ENCODE measurements around the gene NECTIN1.

The NECTIN1 gene

DNA sequence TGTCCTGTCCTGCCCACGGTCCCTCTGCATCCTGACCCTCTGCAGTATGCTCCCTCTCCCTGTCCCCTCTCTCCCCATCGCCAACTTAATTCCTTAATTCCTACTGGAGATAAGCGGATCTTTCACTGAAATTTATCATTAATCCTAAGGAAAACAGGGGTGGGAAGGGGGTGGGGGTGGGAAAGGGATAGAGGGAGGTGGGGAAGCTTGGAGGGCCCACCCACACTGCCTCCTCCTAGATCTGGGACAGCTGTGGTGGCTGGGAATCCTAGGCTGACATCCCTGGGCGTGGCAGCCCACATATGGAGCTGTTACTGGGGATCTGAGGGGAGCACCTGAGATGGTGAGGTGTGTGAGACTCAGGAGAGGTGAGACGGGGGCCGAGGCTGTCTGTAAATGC lies 14.4 kb downstream of the NECTIN1 start:
- TF ChIP-seq FOXP2 (optimal IDR thresholded peaks at IDR 0.05; ENCODE audit: control extremely low read depth, extremely low read length, insufficient read depth) = no peak
- TF ChIP-seq EZH2 (IDR thresholded peaks at IDR 0.05) = no peak
- TF ChIP-seq POLR2AphosphoS5 (IDR thresholded peaks at IDR 0.05; ENCODE audit: borderline replicate concordance, low read depth, low read length) = no peak

DNA sequence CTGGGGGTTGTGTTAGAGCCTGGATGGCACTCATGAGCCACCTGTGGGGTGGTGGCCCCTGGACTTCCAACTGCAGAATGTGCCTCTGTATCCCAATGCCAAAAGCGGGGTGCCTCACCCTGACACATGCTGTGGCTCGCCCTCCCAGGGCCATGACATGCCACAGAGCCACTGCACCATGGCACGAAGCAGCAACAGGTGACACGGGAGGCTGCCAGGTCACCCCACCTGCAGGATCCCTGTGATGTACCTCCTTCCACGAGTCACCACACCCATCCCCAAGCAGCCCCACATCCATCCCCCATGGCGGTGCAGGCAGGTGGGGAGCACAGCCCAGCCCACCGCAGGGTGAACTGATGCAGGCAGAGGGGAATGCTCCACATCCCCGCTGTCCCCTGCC lies 14.8 kb downstream of the NECTIN1 start:
- Histone ChIP-seq H3K9ac (ENCODE audit: insufficient read length) (no peak overlapping the region), H3K36me3 (ENCODE audit: insufficient read depth, low read length) (no peaks in the 10 kb centered on the region), H3K9me3 (ENCODE audit: low read depth, low read length) (no peaks in the 10 kb centered on the region), H3K4me3 (no peak overlapping the region), H3K27ac (no peak overlapping the region)
- TF ChIP-seq EZH2 (IDR thresholded peaks at IDR 0.05) (no peak), FOXP2 (optimal IDR thresholded peaks at IDR 0.05; ENCODE audit: control extremely low read depth, extremely low read length, insufficient read depth) (no peak), POLR2AphosphoS5 (IDR thresholded peaks at IDR 0.05; ENCODE audit: borderline replicate concordance, low read depth, low read length) (no peak)
- DNase-seq (ENCODE audit: low read depth, low spot score) = no peak

More for the DNA sequence above, 14.4 kb downstream of the NECTIN1 start:
- H3K36me3 ChIP-seq (ENCODE audit: insufficient read depth, low read length) = no peaks in the 10 kb centered on the region
- DNase-seq (ENCODE audit: low read depth, low spot score) = no peak
- H3K4me3 ChIP-seq = no peak overlapping the region
- H3K9me3 ChIP-seq (ENCODE audit: low read depth, low read length) = no peaks in the 10 kb centered on the region
- H3K9ac ChIP-seq (ENCODE audit: insufficient read length) = no peak overlapping the region
- no peak overlapping the region for H3K27ac ChIP-seq

GRCh38 chr11:119713359-119714040 lies 15.5 kb downstream of the NECTIN1 start:
- Histone ChIP-seq H3K36me3 (ENCODE audit: insufficient read depth, low read length) (no peaks in the 10 kb centered on the region), H3K4me3 (no peak overlapping the region), H3K9me3 (ENCODE audit: low read depth, low read length) (no peaks in the 10 kb centered on the region), H3K27ac (no peak overlapping the region), H3K9ac (ENCODE audit: insufficient read length) (no peak overlapping the region)
- TF ChIP-seq EZH2 (IDR thresholded peaks at IDR 0.05) (no peak), FOXP2 (optimal IDR thresholded peaks at IDR 0.05; ENCODE audit: control extremely low read depth, extremely low read length, insufficient read depth) (no peak), POLR2AphosphoS5 (IDR thresholded peaks at IDR 0.05; ENCODE audit: borderline replicate concordance, low read depth, low read length) (no peak)
- DNase-seq (ENCODE audit: low read depth, low spot score) = no peak

DNA sequence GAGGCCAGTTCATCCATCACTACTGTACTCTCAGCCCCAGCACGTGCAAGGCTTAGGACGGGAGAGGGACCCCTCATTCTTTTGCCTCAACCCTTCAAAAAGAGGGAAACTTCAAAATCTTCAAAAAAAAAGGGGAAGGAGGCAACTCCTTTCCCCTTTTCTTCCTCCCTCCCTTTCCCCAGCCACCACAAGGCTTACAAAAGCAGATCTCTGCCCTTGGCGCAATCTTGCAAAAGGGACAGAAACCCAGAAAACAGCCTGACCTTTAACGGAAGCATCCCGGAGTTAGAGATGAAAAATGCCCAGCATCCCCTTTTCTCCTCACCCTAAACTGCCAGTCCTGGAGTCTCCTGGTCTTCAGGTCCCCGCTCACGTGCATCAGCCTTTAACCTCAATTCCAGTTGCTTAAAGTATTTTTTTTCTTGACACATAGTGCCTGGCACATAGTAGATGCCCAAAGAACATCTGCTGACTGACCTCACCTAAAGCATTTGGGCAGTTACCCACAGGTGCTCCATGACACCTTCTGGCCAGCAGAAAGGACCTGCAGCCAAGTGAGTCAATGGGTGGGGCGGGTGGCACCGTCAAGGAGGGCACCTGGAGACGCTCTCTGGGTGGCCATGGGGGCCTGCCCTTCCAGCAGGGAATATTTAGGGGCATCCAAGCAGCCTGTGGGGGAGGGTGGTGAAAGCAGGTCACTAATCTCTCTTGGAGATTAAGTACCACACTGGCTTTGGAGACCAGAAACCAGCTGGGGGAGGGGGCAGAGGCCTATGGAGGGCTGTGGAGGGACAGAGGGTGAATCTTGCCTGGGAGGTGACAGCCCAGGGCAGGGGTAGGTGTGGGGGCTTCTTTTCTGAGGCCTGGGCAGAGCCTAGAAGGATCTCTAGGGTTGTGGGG lies 16.3 kb downstream of the NECTIN1 start:
- no peak for DNase-seq (ENCODE audit: low read depth, low spot score)

DNA sequence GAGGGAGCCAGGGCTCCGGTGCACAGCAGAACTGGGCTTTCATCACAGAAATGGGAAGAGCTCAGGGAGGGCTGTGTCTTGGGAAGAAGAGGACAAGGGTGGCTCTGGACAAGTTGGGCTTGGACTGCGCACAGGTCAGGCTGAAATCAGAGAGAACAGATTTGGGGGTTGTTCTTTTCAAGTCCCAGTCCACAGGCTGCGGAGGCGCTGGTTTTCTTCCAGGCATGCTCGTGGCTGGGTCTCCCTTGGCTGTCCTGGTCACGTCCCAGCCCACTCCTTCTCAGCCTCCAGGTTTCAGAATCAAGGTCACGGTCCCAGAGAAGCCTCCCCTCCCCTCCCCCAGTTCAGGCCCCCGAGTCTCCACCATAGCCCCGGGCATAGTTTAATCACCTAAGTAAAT lies 17.0 kb downstream of the NECTIN1 start:
- Histone ChIP-seq H3K9me3 (ENCODE audit: low read depth, low read length) (no peaks in the 10 kb centered on the region), H3K9ac (ENCODE audit: insufficient read length) (no peak overlapping the region), H3K4me3 (no peak overlapping the region), H3K36me3 (ENCODE audit: insufficient read depth, low read length) (no peaks in the 10 kb centered on the region), H3K27ac (no peak overlapping the region)
- no peak for TF ChIP-seq POLR2AphosphoS5 (IDR thresholded peaks at IDR 0.05; ENCODE audit: borderline replicate concordance, low read depth, low read length)
- no peak for TF ChIP-seq FOXP2 (optimal IDR thresholded peaks at IDR 0.05; ENCODE audit: control extremely low read depth, extremely low read length, insufficient read depth)
- DNase-seq (ENCODE audit: low read depth, low spot score) = no peak

More for the DNA sequence above, 16.3 kb downstream of the NECTIN1 start:
- Histone ChIP-seq H3K9ac (ENCODE audit: insufficient read length) (no peak overlapping the region), H3K27ac (no peak overlapping the region), H3K36me3 (ENCODE audit: insufficient read depth, low read length) (no peaks in the 10 kb centered on the region), H3K4me3 (no peak overlapping the region), H3K9me3 (ENCODE audit: low read depth, low read length) (no peaks in the 10 kb centered on the region)
- no peak for TF ChIP-seq FOXP2 (optimal IDR thresholded peaks at IDR 0.05; ENCODE audit: control extremely low read depth, extremely low read length, insufficient read depth)
- no peak for TF ChIP-seq EZH2 (IDR thresholded peaks at IDR 0.05)
- no peak for TF ChIP-seq POLR2AphosphoS5 (IDR thresholded peaks at IDR 0.05; ENCODE audit: borderline replicate concordance, low read depth, low read length)

DNA sequence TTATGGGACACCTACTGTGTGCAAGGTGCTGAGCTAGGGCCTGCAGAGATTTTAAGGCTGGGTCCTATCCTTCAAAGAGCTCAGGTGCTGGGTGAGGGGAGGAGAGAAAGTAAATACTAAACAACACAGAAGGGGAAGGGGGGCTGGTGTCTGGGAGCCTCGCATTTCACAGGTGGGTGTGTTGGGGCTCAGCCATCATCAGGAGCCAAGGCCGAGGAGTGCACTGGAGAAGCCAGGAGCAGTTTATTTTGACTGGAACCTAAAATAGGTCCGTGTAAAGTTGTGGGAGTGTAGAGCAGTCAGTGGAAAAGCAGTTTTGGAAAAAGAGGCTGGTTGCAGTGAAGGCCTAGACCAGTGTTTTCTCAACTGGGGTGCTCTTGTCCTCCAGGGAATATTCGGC lies 17.5 kb downstream of the NECTIN1 start:
- H3K36me3 ChIP-seq (ENCODE audit: insufficient read depth, low read length) = no peaks in the 10 kb centered on the region
- H3K9ac ChIP-seq (ENCODE audit: insufficient read length) = no peak overlapping the region
- no peak overlapping the region for H3K27ac ChIP-seq
- H3K4me3 ChIP-seq = no peak overlapping the region
- DNase-seq (ENCODE audit: low read depth, low spot score) = no peak
- TF ChIP-seq EZH2 (IDR thresholded peaks at IDR 0.05) = no peak
- TF ChIP-seq POLR2AphosphoS5 (IDR thresholded peaks at IDR 0.05; ENCODE audit: borderline replicate concordance, low read depth, low read length) = no peak
- no peak for TF ChIP-seq FOXP2 (optimal IDR thresholded peaks at IDR 0.05; ENCODE audit: control extremely low read depth, extremely low read length, insufficient read depth)
- H3K9me3 ChIP-seq (ENCODE audit: low read depth, low read length) = no peaks in the 10 kb centered on the region

GRCh38 chr11:119710417-119710816 lies 18.6 kb downstream of the NECTIN1 start:
- no peak overlapping the region for H3K4me3 ChIP-seq
- no peak overlapping the region for H3K27ac ChIP-seq
- H3K36me3 ChIP-seq (ENCODE audit: insufficient read depth, low read length) = no peaks in the 10 kb centered on the region
- DNase-seq (ENCODE audit: low read depth, low spot score) = no peak
- no peaks in the 10 kb centered on the region for H3K9me3 ChIP-seq (ENCODE audit: low read depth, low read length)
- no peak for TF ChIP-seq EZH2 (IDR thresholded peaks at IDR 0.05)
- no peak for TF ChIP-seq FOXP2 (optimal IDR thresholded peaks at IDR 0.05; ENCODE audit: control extremely low read depth, extremely low read length, insufficient read depth)
- TF ChIP-seq POLR2AphosphoS5 (IDR thresholded peaks at IDR 0.05; ENCODE audit: borderline replicate concordance, low read depth, low read length) = no peak
- H3K9ac ChIP-seq (ENCODE audit: insufficient read length) = no peak overlapping the region

DNA sequence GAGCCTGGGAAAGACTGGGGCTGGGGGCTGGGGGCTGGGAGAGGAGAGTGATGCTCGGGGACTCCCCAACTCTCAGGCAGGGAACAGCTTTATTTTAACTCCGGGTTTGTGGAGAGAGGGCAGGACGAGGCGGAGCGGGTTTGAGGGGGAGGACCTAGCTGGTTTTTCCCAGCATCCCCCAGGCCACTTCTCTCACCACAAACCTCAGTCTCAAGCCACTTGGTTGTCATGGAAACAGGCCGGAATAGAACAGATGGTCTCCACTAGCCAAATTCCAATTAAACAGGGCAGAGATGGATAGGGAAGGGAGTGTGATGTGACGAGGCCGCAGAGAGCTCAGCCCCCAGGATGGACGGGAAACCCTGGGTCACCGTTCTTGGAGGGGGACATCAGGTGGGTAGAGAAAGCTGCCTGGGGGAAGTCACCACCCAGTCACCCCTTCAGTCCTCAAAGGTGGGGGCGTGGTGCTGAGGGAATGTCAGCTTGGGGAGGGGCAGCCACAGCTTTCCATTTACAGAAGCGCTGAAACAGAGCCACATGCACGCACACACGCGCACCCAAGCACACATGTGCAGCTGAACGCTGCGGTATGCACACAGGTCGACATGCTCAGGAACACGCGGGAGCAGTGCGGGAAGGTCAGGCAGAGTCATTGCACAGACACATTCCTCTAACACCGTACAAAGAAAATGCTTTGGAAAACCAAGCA lies 19.2 kb downstream of the NECTIN1 start:
- H3K9ac ChIP-seq (ENCODE audit: insufficient read length) = no peak overlapping the region
- no peak overlapping the region for H3K27ac ChIP-seq
- H3K36me3 ChIP-seq (ENCODE audit: insufficient read depth, low read length) = no peaks in the 10 kb centered on the region
- DNase-seq (ENCODE audit: low read depth, low spot score) = no peak
- H3K4me3 ChIP-seq = no peak overlapping the region
- TF ChIP-seq POLR2AphosphoS5 (IDR thresholded peaks at IDR 0.05; ENCODE audit: borderline replicate concordance, low read depth, low read length) (no peak), EZH2 (IDR thresholded peaks at IDR 0.05) (no peak), FOXP2 (optimal IDR thresholded peaks at IDR 0.05; ENCODE audit: control extremely low read depth, extremely low read length, insufficient read depth) (no peak)
- H3K9me3 ChIP-seq (ENCODE audit: low read depth, low read length) = no peaks in the 10 kb centered on the region

Measured in SK-N-MC (cell line).